Gastrocnemius medialis (tissue), 4 donors: ENCODE results near the gene GLI3. TPM values are rescaled to one million over a fixed set of nuclear protein-coding genes. Genes with fewer than 3 reads are reported as not detected.

Source experiments
- ATAC-seq, 2 donors: fragments of 150-250 bp; one replicate each; pipeline ENCODE4 v1.9.1; 2016
- DNase-seq, 2 donors: peaks; one replicate each; pipeline ENCODE4 v3.0.0-alpha.2; 2019
- H3K27ac ChIP-seq, 4 donors: fragments of 200-600 bp; sonication (generic); 1 replicate in 1 of 4; 2 replicates in 3 of 4; pipeline ENCODE4 v1.5.1; 2016 to 2018; ENCODE audit warnings: mild to moderate bottlenecking in 2 of 4, moderate library complexity in 1 of 4
- H3K27me3 ChIP-seq, 3 donors: fragments of 200-600 bp; sonication (generic) in 2 of 3; 1 replicate in 1 of 3; 2 replicates in 2 of 3; pipeline versions ENCODE4 v1.5.1 to v1.6.0; 2016 to 2019; ENCODE audit warnings: mild to moderate bottlenecking in 1 of 3, moderate library complexity in 1 of 3
- H3K36me3 ChIP-seq, 2 donors: fragments of 200-600 bp; sonication (generic) in 1 of 2; one replicate each; pipeline ENCODE4 v1.5.1; 2017 to 2018
- H3K4me1 ChIP-seq, 2 donors: fragments of 200-600 bp; sonication (generic) in 1 of 2; one replicate each; pipeline ENCODE4 v1.5.1; 2016 to 2017; ENCODE audit warnings: mild to moderate bottlenecking in 2 of 2
- H3K4me3 ChIP-seq, 4 donors: fragments of 200-600 bp; sonication (generic) in 3 of 4; 1 replicate in 1 of 4; 2 replicates in 3 of 4; pipeline ENCODE4 v1.5.1; 2016 to 2019; ENCODE audit warnings: mild to moderate bottlenecking in 2 of 4
- H3K9me3 ChIP-seq, 3 donors: fragments of 200-600 bp; sonication (generic) in 2 of 3; 1 replicate in 1 of 3; 2 replicates in 2 of 3; pipeline ENCODE4 v1.5.1; 2016 to 2019
- POLR2A ChIP-seq, 2 donors: fragments of 450-650 bp; IDR thresholded peaks; one replicate each; pipeline ENCODE4 v1.6.1; 2017; ENCODE audit warnings: antibody characterized with exemption in 2 of 2, mild to moderate bottlenecking in 2 of 2, moderate library complexity in 2 of 2
- in situ Hi-C, 4 donors: fragments of 200-750 bp; cut with MboI; loops; one replicate each; pipeline versions ENCODE4 v1.15.0 to v1.8.0; 2017; ENCODE audit warnings: low sequenced_read_pairs in 4 of 4
- intact Hi-C: fragments of 100-400 bp; cut with DNase I; formaldehyde crosslinking; loops from one replicate; pipeline ENCODE4 v1.15.1; 2023; ENCODE audit warnings: low total_unique reads
- total RNA-seq, 4 donors: library from RNA; depleted of rRNA; stranded (reverse); fragments of >200 nt; gene quantifications; one replicate each; pipeline versions ENCODE4 v1.1.0 to v1.2.3, GENCODE V29; 2016
- TF ChIP-seq, protein P1 (sequence below), 5 experiments: fragments of 450-650 bp in 3 of 5; fragments of 200-600 bp in 2 of 5; sonication (generic) in 2 of 5; IDR thresholded peaks in 4 of 5; conservative IDR thresholded peaks in 1 of 5; 1 replicate in 4 of 5; 2 replicates in 1 of 5; pipeline ENCODE4 v1.5.1; 2016 to 2019; ENCODE audit warnings: antibody characterized with exemption in 5 of 5, mild to moderate bottlenecking in 3 of 5, moderate library complexity in 3 of 5

The GLI3 gene
- total RNA-seq, 4 donors from 2014 or later, result 0.46 to 1.6 (median 0.81) TPM

DNA sequence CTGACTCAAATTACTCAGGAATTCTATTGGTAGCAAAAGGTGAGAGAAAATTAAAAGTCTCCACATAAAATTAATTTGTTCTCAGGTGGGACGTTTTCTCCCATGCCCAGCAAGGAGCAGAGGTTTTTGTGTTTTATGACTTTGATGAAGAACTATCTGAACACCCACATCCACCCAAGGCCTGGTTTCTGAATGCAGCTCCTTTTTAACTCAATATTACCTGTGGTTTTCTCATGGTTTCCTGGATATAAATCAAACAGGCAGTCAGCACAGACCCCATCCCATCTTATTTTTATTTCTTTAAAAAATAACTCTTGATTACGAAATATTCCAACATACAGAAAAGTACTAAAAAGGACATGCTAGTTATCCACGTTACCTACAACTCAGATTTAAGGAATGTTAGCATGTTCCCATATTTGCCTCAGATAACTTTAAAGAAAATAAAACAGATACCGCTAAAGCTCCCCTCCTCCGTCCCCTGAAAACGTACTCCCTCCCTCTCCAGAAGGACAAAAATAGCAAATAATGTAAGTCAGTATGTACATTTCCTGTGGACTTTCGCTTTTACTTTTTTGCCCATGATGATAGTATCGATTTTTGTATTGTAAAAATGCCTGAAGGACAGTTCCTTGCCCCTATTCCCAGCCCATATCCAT lies 43.4 kb downstream of the GLI3 start:
- Histone ChIP-seq H3K27me3 (no peaks in the 10 kb centered on the region), H3K9me3 (no peaks in the 10 kb centered on the region), H3K4me1 (peaks cover 0 to 7% of the 10 kb centered on the region in 2 donors), H3K27ac (no peak overlapping the region), H3K36me3 (no peaks in the 10 kb centered on the region), H3K4me3 (no peak overlapping the region)
- TF ChIP-seq, protein P1, sequence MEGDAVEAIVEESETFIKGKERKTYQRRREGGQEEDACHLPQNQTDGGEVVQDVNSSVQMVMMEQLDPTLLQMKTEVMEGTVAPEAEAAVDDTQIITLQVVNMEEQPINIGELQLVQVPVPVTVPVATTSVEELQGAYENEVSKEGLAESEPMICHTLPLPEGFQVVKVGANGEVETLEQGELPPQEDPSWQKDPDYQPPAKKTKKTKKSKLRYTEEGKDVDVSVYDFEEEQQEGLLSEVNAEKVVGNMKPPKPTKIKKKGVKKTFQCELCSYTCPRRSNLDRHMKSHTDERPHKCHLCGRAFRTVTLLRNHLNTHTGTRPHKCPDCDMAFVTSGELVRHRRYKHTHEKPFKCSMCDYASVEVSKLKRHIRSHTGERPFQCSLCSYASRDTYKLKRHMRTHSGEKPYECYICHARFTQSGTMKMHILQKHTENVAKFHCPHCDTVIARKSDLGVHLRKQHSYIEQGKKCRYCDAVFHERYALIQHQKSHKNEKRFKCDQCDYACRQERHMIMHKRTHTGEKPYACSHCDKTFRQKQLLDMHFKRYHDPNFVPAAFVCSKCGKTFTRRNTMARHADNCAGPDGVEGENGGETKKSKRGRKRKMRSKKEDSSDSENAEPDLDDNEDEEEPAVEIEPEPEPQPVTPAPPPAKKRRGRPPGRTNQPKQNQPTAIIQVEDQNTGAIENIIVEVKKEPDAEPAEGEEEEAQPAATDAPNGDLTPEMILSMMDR (IDR thresholded peaks at IDR 0.05 in 4 of 5, conservative IDR thresholded peaks at IDR 0.05 in 1 of 5), result no peak
- TF ChIP-seq POLR2A (IDR thresholded peaks at IDR 0.05), result no peak
- no peak for DNase-seq
- intact Hi-C loops, result no loop called here
- in situ Hi-C loops, result no loop called here
- ATAC-seq, result no peak

DNA sequence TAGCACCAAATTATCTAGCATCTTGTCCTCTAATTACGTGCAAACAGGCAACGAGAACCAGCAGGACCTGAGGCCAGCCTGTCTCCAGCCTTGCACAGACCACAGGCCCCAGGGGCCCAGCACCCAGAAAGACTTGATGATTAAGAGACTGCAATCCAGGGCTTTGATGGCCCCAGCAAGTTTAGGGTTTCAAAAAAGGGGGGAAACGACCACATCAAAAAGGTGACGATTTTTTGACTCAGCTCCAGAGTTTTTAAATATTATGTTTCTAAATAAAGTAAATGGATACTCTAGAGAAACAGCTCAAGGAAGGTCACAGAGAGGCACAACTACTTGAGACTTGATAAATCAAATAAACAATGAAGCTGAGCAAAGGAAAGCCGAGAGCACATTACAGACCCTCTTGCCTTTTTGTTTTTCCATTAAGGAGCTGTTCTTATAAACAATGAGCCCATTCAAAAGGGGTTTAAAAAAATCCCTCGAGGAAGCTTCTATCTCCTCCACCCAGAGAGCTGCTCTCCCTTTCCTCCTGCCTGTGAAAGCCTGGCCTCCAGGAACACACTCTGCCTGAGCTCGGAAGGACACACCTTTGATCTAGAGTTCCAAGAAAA lies 44.1 kb downstream of the GLI3 start:
- no peak for TF ChIP-seq POLR2A (IDR thresholded peaks at IDR 0.05)
- TF ChIP-seq, protein P1 (IDR thresholded peaks at IDR 0.05 in 4 of 5, conservative IDR thresholded peaks at IDR 0.05 in 1 of 5), result no peak
- no peaks in the 10 kb centered on the region for H3K9me3 ChIP-seq
- H3K36me3 ChIP-seq, result no peaks in the 10 kb centered on the region
- H3K4me3 ChIP-seq, result no peak overlapping the region
- DNase-seq (no peak), ATAC-seq (no peak)
- in situ Hi-C loops, result no loop called here
- peaks cover 0 to 7% of the 10 kb centered on the region in 2 donors for H3K4me1 ChIP-seq
- no peaks in the 10 kb centered on the region for H3K27me3 ChIP-seq
- intact Hi-C loops, result no loop called here
- no peak overlapping the region for H3K27ac ChIP-seq

DNA sequence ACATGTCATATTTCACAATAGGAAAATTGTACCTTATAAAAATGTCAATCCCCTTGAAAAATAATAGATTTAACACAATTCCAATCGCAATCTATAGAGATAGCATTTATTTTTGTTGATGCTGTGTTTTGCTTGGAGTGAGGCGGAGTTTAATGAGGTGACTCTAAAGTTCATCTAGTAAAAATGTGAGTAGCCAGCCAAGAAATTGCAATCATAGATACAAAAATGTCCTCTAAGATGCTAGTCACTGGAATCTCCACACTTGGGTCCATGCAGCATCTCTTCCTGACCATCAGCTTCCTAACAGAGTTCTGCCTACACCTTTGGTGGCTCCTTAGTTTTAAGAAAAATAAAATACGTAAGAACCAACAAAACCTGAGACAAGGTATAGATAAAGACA lies 44.9 kb downstream of the GLI3 start:
- in situ Hi-C loops (no loop called here), intact Hi-C loops (no loop called here)
- Histone ChIP-seq H3K4me3 (no peak overlapping the region), H3K27me3 (no peaks in the 10 kb centered on the region), H3K27ac (no peak overlapping the region), H3K4me1 (peaks cover 0 to 7% of the 10 kb centered on the region in 2 donors), H3K9me3 (no peaks in the 10 kb centered on the region), H3K36me3 (no peaks in the 10 kb centered on the region)
- no peak for TF ChIP-seq POLR2A (IDR thresholded peaks at IDR 0.05)
- TF ChIP-seq, protein P1 (IDR thresholded peaks at IDR 0.05 in 4 of 5, conservative IDR thresholded peaks at IDR 0.05 in 1 of 5), result no peak
- ATAC-seq (no peak), DNase-seq (no peak)

DNA sequence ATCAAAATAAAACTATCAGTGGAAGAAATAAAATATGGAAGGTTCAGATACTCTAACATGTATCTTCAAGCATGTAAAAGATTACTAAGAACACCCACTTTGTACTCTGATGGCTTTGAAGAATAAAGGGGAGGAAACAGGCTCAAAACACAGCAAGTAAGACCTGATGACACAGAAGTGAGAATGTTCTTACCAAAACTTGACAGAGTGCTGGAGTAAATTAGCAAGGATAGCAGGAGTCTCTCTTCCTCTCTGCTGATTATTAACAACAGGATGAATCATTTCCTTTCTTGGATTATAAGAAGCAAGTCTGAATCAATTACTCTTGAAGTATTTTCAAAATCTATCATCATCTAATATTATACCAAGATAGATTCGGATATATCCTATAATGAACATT lies 47.5 kb downstream of the GLI3 start:
- TF ChIP-seq POLR2A (IDR thresholded peaks at IDR 0.05), result no peak
- TF ChIP-seq, protein P1 (IDR thresholded peaks at IDR 0.05 in 4 of 5, conservative IDR thresholded peaks at IDR 0.05 in 1 of 5), result no peak
- in situ Hi-C loops, result no loop called here

More for the DNA sequence above, 47.5 kb downstream of the GLI3 start:
- H3K9me3 ChIP-seq, result no peaks in the 10 kb centered on the region
- H3K4me1 ChIP-seq, result peaks cover 0 to 7% of the 10 kb centered on the region in 2 donors
- ATAC-seq, result no peak
- H3K4me3 ChIP-seq, result no peak overlapping the region
- H3K36me3 ChIP-seq, result no peaks in the 10 kb centered on the region
- H3K27me3 ChIP-seq, result no peaks in the 10 kb centered on the region
- DNase-seq, result no peak
- no peak overlapping the region for H3K27ac ChIP-seq
- intact Hi-C loops, result no loop called here
